Measurements from ENCODE around the gene ABHD2. TPM values are rescaled to one million over a fixed set of nuclear protein-coding genes. Genes with fewer than 3 reads are reported as not detected.

The ABHD2 gene
- total RNA-seq, 2 experiments from 2014 or later, result 36.0 to 39.2 TPM

GRCh38 chr15:89205991-89206585, 117.8 kb downstream of the ABHD2 start:
- Histone ChIP-seq H3K9me3 (ENCODE audit: control insufficient read depth in 1 of 2, insufficient read depth in 1 of 2, low read length in 2 of 2) (no peaks in the 10 kb centered on the region), H3K36me3 (ENCODE audit: insufficient read depth, low read length) (no peaks in the 10 kb centered on the region), H3K27me3 (ENCODE audit: control insufficient read depth in 1 of 2, insufficient read depth in 2 of 2, low read length in 2 of 2) (no peaks in the 10 kb centered on the region), H3K4me1 (ENCODE audit: insufficient read depth, low read length) (peaks cover 28% of the 10 kb centered on the region), H3K27ac (ENCODE audit: low read depth in 1 of 2, low read length in 2 of 2) (no peak overlapping the region), H3K4me3 (ENCODE audit: low read length) (no peak overlapping the region)
- CTCF ChIA-PET, result interaction anchor here (0.7 to 1.9 kb wide), 29 partner anchors 8 to 376 kb away, joined by 3 to 16 read pairs (median 4); partner anchors contain the start of genes FANCI and POLG
- Mint-ChIP-seq H3K27ac (no peak overlapping the region), H3K9me3 (no peaks in the 10 kb centered on the region), H3K36me3 (ENCODE audit: low read depth) (peaks cover 10% of the 10 kb centered on the region), H3K27me3 (no peaks in the 10 kb centered on the region), H3K4me1 (ENCODE audit: low read depth) (peaks cover 24% of the 10 kb centered on the region), H3K4me3 (no peak overlapping the region)
- DNase-seq (no peak), ATAC-seq (ENCODE audit: poor library complexity) (no peak)
- TF ChIP-seq CTCF (IDR thresholded peaks at IDR 0.05), result no peak
- intact Hi-C loops (cut with DNase I, micrococcal nuclease), result no loop called here
- POLR2A ChIA-PET, result interaction anchor here (0.6 kb wide), 1 partner anchor 108 kb away, joined by 3 read pairs; no protein-coding TSS in a partner anchor

- Histone ChIP-seq H3K27ac (ENCODE audit: low read depth in 1 of 2, low read length in 2 of 2) (no peak overlapping the region), H3K4me1 (ENCODE audit: insufficient read depth, low read length) (peaks cover 28% of the 10 kb centered on the region), H3K9me3 (ENCODE audit: control insufficient read depth in 1 of 2, insufficient read depth in 1 of 2, low read length in 2 of 2) (no peaks in the 10 kb centered on the region), H3K36me3 (ENCODE audit: insufficient read depth, low read length) (no peaks in the 10 kb centered on the region), H3K4me3 (ENCODE audit: low read length) (no peak overlapping the region), H3K27me3 (ENCODE audit: control insufficient read depth in 1 of 2, insufficient read depth in 2 of 2, low read length in 2 of 2) (no peaks in the 10 kb centered on the region)
- H3K4me3 Mint-ChIP-seq, result no peak overlapping the region
- DNase-seq (peak; percentile 45 to 83 (median 63)), ATAC-seq (ENCODE audit: poor library complexity) (peak; percentile 92)
- H3K4me1 Mint-ChIP-seq (ENCODE audit: low read depth), result peaks cover 24% of the 10 kb centered on the region
- H3K9me3 Mint-ChIP-seq, result no peaks in the 10 kb centered on the region
- H3K36me3 Mint-ChIP-seq (ENCODE audit: low read depth), result peaks cover 2% of the 10 kb centered on the region
- CTCF ChIA-PET, result interaction anchor here (0.5 to 1.9 kb wide), 30 partner anchors 8 to 375 kb away, joined by 3 to 16 read pairs (median 4); partner anchors contain the start of genes FANCI and POLG
- POLR2A ChIA-PET, result interaction anchor here (1.1 kb wide), 1 partner anchor 123 kb away, joined by 4 read pairs; no protein-coding TSS in a partner anchor
- intact Hi-C loops (cut with DNase I, micrococcal nuclease), result loop anchor here in 1 of 2 experiments (1.0 kb wide), 1 partner anchor 223 kb away; no protein-coding TSS in a partner anchor
- peak; percentile 98 for TF ChIP-seq CTCF (IDR thresholded peaks at IDR 0.05)
- H3K27ac Mint-ChIP-seq, result no peak overlapping the region
- no peaks in the 10 kb centered on the region for H3K27me3 Mint-ChIP-seq
These were observed 118.7 kb downstream of the ABHD2 start for GRCh38 chr15:89206908-89207331.

- Mint-ChIP-seq H3K4me1 (ENCODE audit: low read depth) (peaks cover 23% of the 10 kb centered on the region), H3K27me3 (no peaks in the 10 kb centered on the region), H3K9me3 (no peaks in the 10 kb centered on the region), H3K27ac (no peak overlapping the region), H3K36me3 (ENCODE audit: low read depth) (no peaks in the 10 kb centered on the region), H3K4me3 (no peak overlapping the region)
- intact Hi-C loops (cut with DNase I, micrococcal nuclease), result no loop called here
- CTCF ChIA-PET, result interaction anchor here (1.9 kb wide), 1 partner anchor 14 kb away, joined by 6 read pairs; no protein-coding TSS in a partner anchor
- H3K4me3 ChIP-seq (ENCODE audit: low read length), result no peak overlapping the region
- POLR2A ChIA-PET, result no interaction called here
- no peaks in the 10 kb centered on the region for H3K27me3 ChIP-seq (ENCODE audit: control insufficient read depth in 1 of 2, insufficient read depth in 2 of 2, low read length in 2 of 2)
- no peak for DNase-seq
- H3K4me1 ChIP-seq (ENCODE audit: insufficient read depth, low read length), result peaks cover 27% of the 10 kb centered on the region
- H3K36me3 ChIP-seq (ENCODE audit: insufficient read depth, low read length), result no peaks in the 10 kb centered on the region
- H3K9me3 ChIP-seq (ENCODE audit: control insufficient read depth in 1 of 2, insufficient read depth in 1 of 2, low read length in 2 of 2), result no peaks in the 10 kb centered on the region
- no peak for ATAC-seq (ENCODE audit: poor library complexity)
- TF ChIP-seq CTCF (IDR thresholded peaks at IDR 0.05), result no peak
- no peak overlapping the region for H3K27ac ChIP-seq (ENCODE audit: low read depth in 1 of 2, low read length in 2 of 2)
These were observed 120.0 kb downstream of the ABHD2 start for GRCh38 chr15:89208256-89208655.

Measured in CD4-positive, alpha-beta T cell (primary cell).